ENCODE measurements around the gene ZNF227. TPM values are rescaled to one million over a fixed set of nuclear protein-coding genes. Genes with fewer than 3 reads are reported as not detected.
A peak's percentile ranks its signal among the peaks of the same experiment; 100 is the strongest.

ZNF227 gene
- total RNA-seq, 1 donor from 2014 or later: 2.9 TPM

DNA sequence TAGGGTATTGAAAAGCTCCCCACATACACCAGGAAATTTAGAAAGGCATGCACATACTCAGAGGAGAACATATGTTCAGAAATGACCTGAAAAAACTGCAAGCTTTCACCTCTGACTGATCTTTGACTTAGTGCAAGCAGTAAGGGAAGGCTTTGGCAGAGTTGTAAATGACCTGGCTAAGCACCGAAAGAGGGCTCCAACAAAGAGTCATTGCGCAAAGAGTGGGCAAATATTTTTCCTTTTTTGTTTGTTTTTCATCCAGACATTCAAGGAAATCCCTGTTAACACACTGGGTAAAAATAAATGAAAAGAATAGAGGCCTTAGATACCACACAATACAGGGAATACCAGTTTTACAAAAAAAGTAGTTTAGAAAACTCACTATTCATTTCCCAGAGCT is 42.2 kb downstream of the ZNF227 start:
- DNase-seq (ENCODE audit: low read depth): no peak
- TF ChIP-seq, protein P1, sequence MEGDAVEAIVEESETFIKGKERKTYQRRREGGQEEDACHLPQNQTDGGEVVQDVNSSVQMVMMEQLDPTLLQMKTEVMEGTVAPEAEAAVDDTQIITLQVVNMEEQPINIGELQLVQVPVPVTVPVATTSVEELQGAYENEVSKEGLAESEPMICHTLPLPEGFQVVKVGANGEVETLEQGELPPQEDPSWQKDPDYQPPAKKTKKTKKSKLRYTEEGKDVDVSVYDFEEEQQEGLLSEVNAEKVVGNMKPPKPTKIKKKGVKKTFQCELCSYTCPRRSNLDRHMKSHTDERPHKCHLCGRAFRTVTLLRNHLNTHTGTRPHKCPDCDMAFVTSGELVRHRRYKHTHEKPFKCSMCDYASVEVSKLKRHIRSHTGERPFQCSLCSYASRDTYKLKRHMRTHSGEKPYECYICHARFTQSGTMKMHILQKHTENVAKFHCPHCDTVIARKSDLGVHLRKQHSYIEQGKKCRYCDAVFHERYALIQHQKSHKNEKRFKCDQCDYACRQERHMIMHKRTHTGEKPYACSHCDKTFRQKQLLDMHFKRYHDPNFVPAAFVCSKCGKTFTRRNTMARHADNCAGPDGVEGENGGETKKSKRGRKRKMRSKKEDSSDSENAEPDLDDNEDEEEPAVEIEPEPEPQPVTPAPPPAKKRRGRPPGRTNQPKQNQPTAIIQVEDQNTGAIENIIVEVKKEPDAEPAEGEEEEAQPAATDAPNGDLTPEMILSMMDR (conservative IDR thresholded peaks at IDR 0.05; ENCODE audit: low read depth, low read length): no peak
- no peak overlapping the region for H3K4me3 ChIP-seq (ENCODE audit: low read depth, low read length)

DNA sequence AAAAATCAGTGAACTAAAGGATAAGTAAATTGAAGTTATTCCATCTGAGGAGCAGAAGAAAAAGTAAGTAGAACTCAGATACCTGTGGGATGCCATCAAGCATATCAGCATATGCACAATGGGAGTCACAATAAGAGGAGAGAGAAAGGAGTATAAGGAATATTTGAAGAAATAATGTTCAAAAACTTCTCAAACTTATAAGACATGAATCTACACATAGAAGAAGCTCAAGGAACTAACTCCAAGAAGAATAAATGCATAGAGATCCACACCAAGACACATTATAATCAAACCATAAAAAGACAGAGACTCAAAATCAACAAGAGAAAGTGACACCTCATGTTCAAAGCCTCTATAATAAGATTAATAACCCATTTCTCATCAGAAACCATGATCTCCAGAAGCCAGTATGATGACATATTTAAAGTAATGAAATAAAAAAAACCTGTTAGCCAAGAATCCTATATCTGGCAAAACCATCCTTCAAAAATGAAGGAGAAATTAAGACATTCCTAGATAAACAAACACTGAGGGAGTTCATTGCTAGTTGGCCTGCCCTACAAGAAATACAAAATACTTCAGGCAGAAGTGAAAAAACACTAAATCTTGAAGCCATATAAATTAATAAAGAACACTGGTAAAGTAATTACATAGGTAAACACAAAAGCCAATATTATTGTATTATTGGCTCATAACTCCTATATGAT is 43.5 kb downstream of the ZNF227 start:
- no peak overlapping the region for H3K4me3 ChIP-seq (ENCODE audit: low read depth, low read length)
- TF ChIP-seq, protein P1 (conservative IDR thresholded peaks at IDR 0.05; ENCODE audit: low read depth, low read length): no peak
- no peak for DNase-seq (ENCODE audit: low read depth)

DNA sequence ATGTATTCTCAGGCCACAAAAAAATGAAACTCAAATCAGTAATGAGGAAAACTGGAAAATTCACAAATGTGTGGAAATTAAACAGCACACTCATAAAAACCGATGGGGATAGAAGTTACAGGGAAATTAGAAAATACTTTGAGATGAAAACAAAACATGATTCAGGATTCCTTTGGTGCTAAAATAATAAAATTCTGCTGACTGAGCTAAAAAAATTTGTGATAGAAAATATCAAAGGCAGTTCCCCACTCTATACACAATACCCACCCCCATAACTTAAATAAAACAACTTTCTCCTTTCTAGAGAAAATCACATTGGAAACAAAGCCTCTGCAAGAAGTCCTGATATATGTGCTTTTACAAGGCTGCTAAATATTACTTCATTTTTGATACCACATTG is 45.8 kb downstream of the ZNF227 start:
- TF ChIP-seq, protein P1 (conservative IDR thresholded peaks at IDR 0.05; ENCODE audit: low read depth, low read length): no peak
- no peak overlapping the region for H3K4me3 ChIP-seq (ENCODE audit: low read depth, low read length)
- no peak for DNase-seq (ENCODE audit: low read depth)

DNA sequence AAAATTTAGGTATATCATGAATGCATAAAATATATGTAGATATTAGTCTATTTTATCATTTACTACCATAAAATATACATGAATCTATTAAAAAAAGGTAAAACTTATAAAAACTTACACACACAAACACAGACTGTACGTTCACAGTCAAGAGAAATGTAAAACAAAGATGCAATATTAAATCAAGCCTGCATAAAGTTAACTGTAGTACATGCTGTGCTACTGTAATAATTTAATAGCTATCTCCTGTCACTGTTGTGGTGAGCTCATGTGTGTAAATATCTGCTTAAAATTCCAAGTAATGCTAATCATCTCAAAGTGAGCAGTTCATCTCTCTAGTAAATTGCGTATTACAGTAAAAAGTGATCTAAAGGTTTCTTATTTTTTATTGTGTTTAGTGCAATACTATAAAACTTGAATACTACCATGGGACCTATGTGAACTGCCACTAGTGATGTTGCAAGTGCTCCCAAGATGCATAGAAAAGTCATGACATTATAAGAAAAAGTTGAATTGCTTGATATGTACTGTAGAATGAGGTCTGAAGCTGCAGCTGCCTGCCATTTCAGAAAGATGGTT is 46.6 kb downstream of the ZNF227 start:
- no peak for DNase-seq (ENCODE audit: low read depth)
- TF ChIP-seq, protein P1 (conservative IDR thresholded peaks at IDR 0.05; ENCODE audit: low read depth, low read length): no peak
- H3K4me3 ChIP-seq (ENCODE audit: low read depth, low read length): no peak overlapping the region

DNA sequence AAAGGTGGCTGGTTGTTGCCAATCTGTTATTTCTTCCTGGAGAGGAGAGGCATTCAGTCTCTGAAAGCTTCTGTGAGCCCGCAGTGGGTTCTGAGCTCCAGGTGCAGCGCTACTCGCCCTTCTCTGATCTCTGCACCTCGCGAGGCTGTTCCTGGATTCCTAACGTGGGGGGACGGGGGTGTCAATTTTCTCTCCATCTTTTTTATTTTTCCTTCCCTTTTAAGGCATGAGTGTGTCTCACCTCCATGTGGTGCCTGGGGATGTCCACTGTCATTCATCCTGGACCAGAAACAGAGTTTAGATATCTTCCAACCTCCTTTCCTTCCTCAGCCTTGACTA is 48.0 kb downstream of the ZNF227 start:
- DNase-seq (ENCODE audit: low read depth): no peak
- H3K4me3 ChIP-seq (ENCODE audit: low read depth, low read length): peak overlapping the region; percentile 46
- TF ChIP-seq, protein P1 (conservative IDR thresholded peaks at IDR 0.05; ENCODE audit: low read depth, low read length): no peak

DNA sequence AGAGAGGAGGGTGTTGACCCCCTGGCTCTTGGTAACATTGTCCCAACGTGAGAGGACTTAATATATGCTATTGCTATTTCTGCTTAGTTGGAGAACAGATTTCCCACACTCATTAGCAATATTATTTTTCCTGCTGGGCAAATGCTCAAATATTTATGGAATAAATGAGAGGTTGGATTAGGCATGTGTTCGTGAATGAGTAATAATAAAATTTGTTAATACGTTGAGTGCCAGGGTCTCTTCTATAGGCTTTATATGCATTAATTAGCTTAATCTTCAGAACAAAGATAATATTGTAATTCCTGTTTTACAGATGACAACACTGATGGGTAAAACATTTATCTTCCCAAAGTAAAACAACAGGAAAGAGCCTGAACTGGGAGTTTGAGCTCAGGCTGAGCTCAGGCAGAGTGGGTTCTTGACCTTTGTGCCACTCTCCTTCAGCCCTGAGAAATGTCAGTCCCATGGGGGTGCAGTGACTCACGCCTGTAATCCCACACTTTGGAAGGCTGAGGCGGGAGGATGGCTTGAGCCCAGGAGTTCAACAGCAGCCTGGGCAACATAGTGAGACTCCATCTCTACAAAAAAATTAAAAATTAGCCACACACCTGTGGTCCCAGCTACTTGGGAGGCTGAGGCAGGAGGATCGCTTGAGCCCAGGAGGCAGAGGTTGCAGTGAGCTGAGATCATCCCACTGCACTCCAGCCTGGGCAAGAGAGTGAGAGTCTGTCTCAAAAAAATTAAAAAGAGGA is 48.5 kb downstream of the ZNF227 start:
- no peak overlapping the region for H3K4me3 ChIP-seq (ENCODE audit: low read depth, low read length)
- TF ChIP-seq, protein P1 (conservative IDR thresholded peaks at IDR 0.05; ENCODE audit: low read depth, low read length): no peak
- DNase-seq (ENCODE audit: low read depth): no peak
